ENCODE results near the gene ZNF841.

DNA sequence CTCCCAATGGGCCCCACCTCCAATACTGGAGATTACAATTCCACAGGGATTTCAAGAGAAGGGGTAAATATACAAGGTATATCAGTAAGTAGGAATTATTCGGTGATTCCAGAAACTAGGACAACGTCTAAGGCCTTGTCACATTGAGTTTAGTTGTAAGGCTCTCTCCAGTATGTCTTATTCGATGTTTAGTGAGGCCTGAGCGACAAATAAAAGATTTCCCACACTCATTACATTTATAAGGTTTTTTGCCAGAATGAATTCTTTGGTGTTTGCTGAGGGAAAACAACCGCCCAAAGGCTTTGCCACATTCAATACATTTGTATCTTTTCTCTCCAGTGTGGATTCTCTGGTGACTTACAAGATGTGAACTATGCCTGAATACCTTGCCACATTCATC is 19.1 kb upstream of the ZNF841 start:
- TF ChIP-seq CTCF (IDR thresholded peaks at IDR 0.05) (no peak), EP300 (IDR thresholded peaks at IDR 0.05) (no peak), POLR2AphosphoS5 (IDR thresholded peaks at IDR 0.05) (no peak), POLR2A (IDR thresholded peaks at IDR 0.05) (no peak)
